HepG2 (cell line): ENCODE results near the gene HINFP. TPM values are rescaled to one million over a fixed set of nuclear protein-coding genes. Genes with fewer than 3 reads are reported as not detected.

Source experiments
- HHEX ChIP-seq: IDR thresholded peaks from 2 replicates; pipeline ENCODE4 v1.6.1; 2016; ENCODE audit warnings: control low read depth
- MTF2 ChIP-seq: sonication (generic); formaldehyde crosslinking; IDR thresholded peaks from 2 replicates; pipeline ENCODE4 v1.5.0; 2020; ENCODE audit warnings: missing genetic modification reagents, borderline replicate concordance
- SOX6 ChIP-seq, 2 experiments: fragments of 450-650 bp in 1 of 2; sonication (generic) in 1 of 2; formaldehyde crosslinking in 1 of 2; IDR thresholded peaks; 2 replicates each; pipeline versions ENCODE4 v1.4.0 to v1.6.1; 2017 to 2020; ENCODE audit warnings: antibody characterized with exemption in 1 of 2, mild to moderate bottlenecking in 1 of 2, missing genetic modification reagents in 1 of 2
- SRF ChIP-seq: IDR thresholded peaks from 2 replicates; pipeline ENCODE4 v1.6.1; 2011; ENCODE audit warnings: mild to moderate bottlenecking, low read depth, low read length, moderate library complexity
- ZNF333 ChIP-seq: sonication (generic); formaldehyde crosslinking; IDR thresholded peaks from 2 replicates; pipeline ENCODE4 v1.4.0; 2020; ENCODE audit warnings: mild to moderate bottlenecking, missing genetic modification reagents, borderline replicate concordance
- ZNF589 ChIP-seq: sonication (generic); formaldehyde crosslinking; conservative IDR thresholded peaks from 2 replicates; pipeline ENCODE4 v1.8.0; 2022; ENCODE audit warnings: mild to moderate bottlenecking, moderate library complexity, missing genetic modification reagents
- ZNF660 ChIP-seq: sonication (generic); formaldehyde crosslinking; IDR thresholded peaks from 2 replicates; pipeline ENCODE4 v1.5.1; 2020; ENCODE audit warnings: mild to moderate bottlenecking, low read depth, missing genetic modification reagents, borderline replicate concordance
- polyA plus RNA-seq, 8 experiments: library from polyadenylated mRNA; depleted of rRNA in 3 of 8; stranded (reverse) in 7 of 8; unstranded in 1 of 8; fragments of >200 nt; fragmentation: Illumina TruSeq in 4 of 8; extraction: Trizol in 4 of 8; gene quantifications; 2 replicates each; pipeline versions ENCODE4 v1.2.1 to v1.2.3, GENCODE V29; 2011 to 2016; ENCODE audit warnings: low read depth in 4 of 8, missing spikeins in 1 of 8, mixed read lengths in 1 of 8; ENCODE audit not compliant: insufficient read depth in 1 of 8
- total RNA-seq, 5 experiments: library from RNA; depleted of rRNA; stranded (reverse); fragments of >200 nt; fragmentation: Illumina TruSeq; extraction: Trizol; gene quantifications; 2 replicates each; pipeline ENCODE4 v1.2.3, GENCODE V29; 2016; ENCODE audit warnings: low read depth in 1 of 5
- TF ChIP-seq, protein P1 (sequence below): sonication (generic); formaldehyde crosslinking; IDR thresholded peaks from 2 replicates; pipeline ENCODE4 v1.9.0; 2022; ENCODE audit warnings: missing genetic modification reagents, mild to moderate bottlenecking, borderline replicate concordance
- TF ChIP-seq, protein P2 (sequence below): sonication (generic); formaldehyde crosslinking; IDR thresholded peaks from 2 replicates; pipeline ENCODE4 v1.4.0; 2020; ENCODE audit warnings: missing genetic modification reagents, borderline replicate concordance
- TF ChIP-seq, protein P3 (sequence below): sonication (generic); formaldehyde crosslinking; IDR thresholded peaks from 2 replicates; pipeline ENCODE4 v1.4.0; 2020; ENCODE audit warnings: mild to moderate bottlenecking, missing genetic modification reagents
- TF ChIP-seq, protein P4 (sequence below): sonication (generic); formaldehyde crosslinking; IDR thresholded peaks from 2 replicates; pipeline ENCODE4 v1.9.0; 2021; ENCODE audit warnings: missing genetic modification reagents, borderline replicate concordance
- TF ChIP-seq, protein P5 (sequence below): sonication (generic); formaldehyde crosslinking; IDR thresholded peaks from 2 replicates; pipeline ENCODE4 v1.4.0; 2020; ENCODE audit warnings: mild to moderate bottlenecking, missing genetic modification reagents
- TF ChIP-seq, protein P6 (sequence below): sonication (generic); formaldehyde crosslinking; IDR thresholded peaks from 2 replicates; pipeline ENCODE4 v1.4.0; 2020; ENCODE audit warnings: mild to moderate bottlenecking, missing genetic modification reagents
- TF ChIP-seq, protein P7 (sequence below): sonication (generic); formaldehyde crosslinking; IDR thresholded peaks from 2 replicates; pipeline ENCODE4 v1.8.0; 2022; ENCODE audit warnings: mild to moderate bottlenecking, missing genetic modification reagents, borderline replicate concordance

The HINFP gene
- total and polyA plus RNA-seq, 2 of the 13 experiments (the other 11 are each of a cell fraction or from before 2014, with no cell fraction given): 15.1 to 21.4 TPM

DNA sequence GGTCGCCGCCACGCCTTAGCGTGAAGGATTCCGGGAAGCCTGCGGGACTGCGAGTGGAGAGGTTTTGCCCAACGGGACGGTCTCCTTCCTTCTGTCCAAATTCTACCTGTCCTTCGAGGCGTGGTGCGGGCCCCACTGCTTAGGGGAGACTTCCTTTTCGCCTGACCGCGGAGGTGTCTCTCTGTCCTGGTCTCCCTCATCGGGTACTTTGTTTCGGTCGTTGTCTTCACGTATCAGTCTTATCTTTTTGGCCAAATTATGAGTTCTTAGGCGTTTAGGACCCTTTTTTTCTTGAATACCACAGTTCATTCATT lies 388 bp downstream of the HINFP start (continued):
- TF ChIP-seq, protein P1, sequence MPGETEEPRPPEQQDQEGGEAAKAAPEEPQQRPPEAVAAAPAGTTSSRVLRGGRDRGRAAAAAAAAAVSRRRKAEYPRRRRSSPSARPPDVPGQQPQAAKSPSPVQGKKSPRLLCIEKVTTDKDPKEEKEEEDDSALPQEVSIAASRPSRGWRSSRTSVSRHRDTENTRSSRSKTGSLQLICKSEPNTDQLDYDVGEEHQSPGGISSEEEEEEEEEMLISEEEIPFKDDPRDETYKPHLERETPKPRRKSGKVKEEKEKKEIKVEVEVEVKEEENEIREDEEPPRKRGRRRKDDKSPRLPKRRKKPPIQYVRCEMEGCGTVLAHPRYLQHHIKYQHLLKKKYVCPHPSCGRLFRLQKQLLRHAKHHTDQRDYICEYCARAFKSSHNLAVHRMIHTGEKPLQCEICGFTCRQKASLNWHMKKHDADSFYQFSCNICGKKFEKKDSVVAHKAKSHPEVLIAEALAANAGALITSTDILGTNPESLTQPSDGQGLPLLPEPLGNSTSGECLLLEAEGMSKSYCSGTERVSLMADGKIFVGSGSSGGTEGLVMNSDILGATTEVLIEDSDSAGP (CRISPR knock-in tag): peak; percentile 66; the same call in 1 of the 2 replicates
- TF ChIP-seq, protein P2, sequence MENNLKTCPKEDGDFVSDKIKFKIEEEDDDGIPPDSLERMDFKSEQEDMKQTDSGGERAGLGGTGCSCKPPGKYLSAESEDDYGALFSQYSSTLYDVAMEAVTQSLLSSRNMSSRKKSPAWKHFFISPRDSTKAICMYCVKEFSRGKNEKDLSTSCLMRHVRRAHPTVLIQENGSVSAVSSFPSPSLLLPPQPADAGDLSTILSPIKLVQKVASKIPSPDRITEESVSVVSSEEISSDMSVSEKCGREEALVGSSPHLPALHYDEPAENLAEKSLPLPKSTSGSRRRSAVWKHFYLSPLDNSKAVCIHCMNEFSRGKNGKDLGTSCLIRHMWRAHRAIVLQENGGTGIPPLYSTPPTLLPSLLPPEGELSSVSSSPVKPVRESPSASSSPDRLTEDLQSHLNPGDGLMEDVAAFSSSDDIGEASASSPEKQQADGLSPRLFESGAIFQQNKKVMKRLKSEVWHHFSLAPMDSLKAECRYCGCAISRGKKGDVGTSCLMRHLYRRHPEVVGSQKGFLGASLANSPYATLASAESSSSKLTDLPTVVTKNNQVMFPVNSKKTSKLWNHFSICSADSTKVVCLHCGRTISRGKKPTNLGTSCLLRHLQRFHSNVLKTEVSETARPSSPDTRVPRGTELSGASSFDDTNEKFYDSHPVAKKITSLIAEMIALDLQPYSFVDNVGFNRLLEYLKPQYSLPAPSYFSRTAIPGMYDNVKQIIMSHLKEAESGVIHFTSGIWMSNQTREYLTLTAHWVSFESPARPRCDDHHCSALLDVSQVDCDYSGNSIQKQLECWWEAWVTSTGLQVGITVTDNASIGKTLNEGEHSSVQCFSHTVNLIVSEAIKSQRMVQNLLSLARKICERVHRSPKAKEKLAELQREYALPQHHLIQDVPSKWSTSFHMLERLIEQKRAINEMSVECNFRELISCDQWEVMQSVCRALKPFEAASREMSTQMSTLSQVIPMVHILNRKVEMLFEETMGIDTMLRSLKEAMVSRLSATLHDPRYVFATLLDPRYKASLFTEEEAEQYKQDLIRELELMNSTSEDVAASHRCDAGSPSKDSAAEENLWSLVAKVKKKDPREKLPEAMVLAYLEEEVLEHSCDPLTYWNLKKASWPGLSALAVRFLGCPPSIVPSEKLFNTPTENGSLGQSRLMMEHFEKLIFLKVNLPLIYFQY (CRISPR knock-in tag): 0 out of 2 replicates have a peak, but pooled peaks have one; percentile 1
- no peak for TF ChIP-seq ZNF589 (CRISPR knock-in tag)
- TF ChIP-seq, protein P3, sequence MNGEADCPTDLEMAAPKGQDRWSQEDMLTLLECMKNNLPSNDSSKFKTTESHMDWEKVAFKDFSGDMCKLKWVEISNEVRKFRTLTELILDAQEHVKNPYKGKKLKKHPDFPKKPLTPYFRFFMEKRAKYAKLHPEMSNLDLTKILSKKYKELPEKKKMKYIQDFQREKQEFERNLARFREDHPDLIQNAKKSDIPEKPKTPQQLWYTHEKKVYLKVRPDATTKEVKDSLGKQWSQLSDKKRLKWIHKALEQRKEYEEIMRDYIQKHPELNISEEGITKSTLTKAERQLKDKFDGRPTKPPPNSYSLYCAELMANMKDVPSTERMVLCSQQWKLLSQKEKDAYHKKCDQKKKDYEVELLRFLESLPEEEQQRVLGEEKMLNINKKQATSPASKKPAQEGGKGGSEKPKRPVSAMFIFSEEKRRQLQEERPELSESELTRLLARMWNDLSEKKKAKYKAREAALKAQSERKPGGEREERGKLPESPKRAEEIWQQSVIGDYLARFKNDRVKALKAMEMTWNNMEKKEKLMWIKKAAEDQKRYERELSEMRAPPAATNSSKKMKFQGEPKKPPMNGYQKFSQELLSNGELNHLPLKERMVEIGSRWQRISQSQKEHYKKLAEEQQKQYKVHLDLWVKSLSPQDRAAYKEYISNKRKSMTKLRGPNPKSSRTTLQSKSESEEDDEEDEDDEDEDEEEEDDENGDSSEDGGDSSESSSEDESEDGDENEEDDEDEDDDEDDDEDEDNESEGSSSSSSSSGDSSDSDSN (CRISPR knock-in tag): no peak
- TF ChIP-seq ZNF660 (CRISPR knock-in tag): no peak
- TF ChIP-seq MTF2 (CRISPR knock-in tag): no peak
- TF ChIP-seq, protein P4, sequence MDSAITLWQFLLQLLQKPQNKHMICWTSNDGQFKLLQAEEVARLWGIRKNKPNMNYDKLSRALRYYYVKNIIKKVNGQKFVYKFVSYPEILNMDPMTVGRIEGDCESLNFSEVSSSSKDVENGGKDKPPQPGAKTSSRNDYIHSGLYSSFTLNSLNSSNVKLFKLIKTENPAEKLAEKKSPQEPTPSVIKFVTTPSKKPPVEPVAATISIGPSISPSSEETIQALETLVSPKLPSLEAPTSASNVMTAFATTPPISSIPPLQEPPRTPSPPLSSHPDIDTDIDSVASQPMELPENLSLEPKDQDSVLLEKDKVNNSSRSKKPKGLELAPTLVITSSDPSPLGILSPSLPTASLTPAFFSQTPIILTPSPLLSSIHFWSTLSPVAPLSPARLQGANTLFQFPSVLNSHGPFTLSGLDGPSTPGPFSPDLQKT: no peak
- TF ChIP-seq, protein P5, sequence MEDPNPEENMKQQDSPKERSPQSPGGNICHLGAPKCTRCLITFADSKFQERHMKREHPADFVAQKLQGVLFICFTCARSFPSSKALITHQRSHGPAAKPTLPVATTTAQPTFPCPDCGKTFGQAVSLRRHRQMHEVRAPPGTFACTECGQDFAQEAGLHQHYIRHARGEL (CRISPR knock-in tag): no peak
- TF ChIP-seq, protein P6, sequence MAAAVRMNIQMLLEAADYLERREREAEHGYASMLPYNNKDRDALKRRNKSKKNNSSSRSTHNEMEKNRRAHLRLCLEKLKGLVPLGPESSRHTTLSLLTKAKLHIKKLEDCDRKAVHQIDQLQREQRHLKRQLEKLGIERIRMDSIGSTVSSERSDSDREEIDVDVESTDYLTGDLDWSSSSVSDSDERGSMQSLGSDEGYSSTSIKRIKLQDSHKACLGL (CRISPR knock-in tag): 0 out of 2 replicates have a peak, but pooled peaks have one; percentile 16
- TF ChIP-seq SRF: no peak
- TF ChIP-seq, protein P7, sequence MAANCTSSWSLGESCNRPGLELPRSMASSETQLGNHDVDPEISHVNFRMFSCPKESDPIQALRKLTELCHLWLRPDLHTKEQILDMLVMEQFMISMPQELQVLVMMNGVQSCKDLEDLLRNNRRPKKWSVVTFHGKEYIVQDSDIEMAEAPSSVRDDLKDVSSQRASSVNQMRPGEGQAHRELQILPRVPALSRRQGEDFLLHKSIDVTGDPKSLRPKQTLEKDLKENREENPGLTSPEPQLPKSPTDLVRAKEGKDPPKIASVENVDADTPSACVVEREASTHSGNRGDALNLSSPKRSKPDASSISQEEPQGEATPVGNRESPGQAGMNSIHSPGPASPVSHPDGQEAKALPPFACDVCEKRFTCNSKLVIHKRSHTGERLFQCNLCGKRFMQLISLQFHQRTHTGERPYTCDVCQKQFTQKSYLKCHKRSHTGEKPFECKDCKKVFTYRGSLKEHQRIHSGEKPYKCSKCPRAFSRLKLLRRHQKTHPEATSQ (CRISPR knock-in tag): no peak
- no peak for TF ChIP-seq HHEX (CRISPR knock-in tag)
- TF ChIP-seq SOX6 (IDR thresholded peaks at IDR 0.05): no peak
- peak; percentile 31; the same call in 1 of the 2 replicates for TF ChIP-seq SOX6 (CRISPR knock-in tag; IDR thresholded peaks at IDR 0.05)
- TF ChIP-seq ZNF333 (CRISPR knock-in tag): 0 out of 2 replicates have a peak, but pooled peaks have one; percentile 66
